ENCODE measurements around the gene NAV1. TPM values are rescaled to one million over a fixed set of nuclear protein-coding genes. Genes with fewer than 3 reads are reported as not detected.

The NAV1 gene
- total RNA-seq, 4 donors from 2014 or later = 11.4 to 35.8 (median 18.0) TPM

- Histone ChIP-seq H3K27me3 (no peaks in the 10 kb centered on the region), H3K27ac (no peak overlapping the region), H3K4me1 (peaks cover 0 to 25% (median 20%) of the 10 kb centered on the region in 3 donors), H3K36me3 (no peaks in the 10 kb centered on the region), H3K4me3 (no peak overlapping the region), H3K9me3 (no peaks in the 10 kb centered on the region)
- WGBS, 2 donors (ENCODE audit: low coverage in 1 of 2) = 50 to 70% methylated on average over 2 to 3 of the region's 3 CpGs
- no peak for ATAC-seq
- TF ChIP-seq EP300 (IDR thresholded peaks at IDR 0.05) (no peak), POLR2AphosphoS5 (IDR thresholded peaks at IDR 0.05) (no peak), POLR2A (IDR thresholded peaks at IDR 0.05) (no peak), CTCF (IDR thresholded peaks at IDR 0.05) (no peak)
These were observed 44.7 kb downstream of the NAV1 start for GRCh38 chr1:201583663-201584062.

- H3K4me3 ChIP-seq = no peak overlapping the region
- TF ChIP-seq POLR2AphosphoS5 (IDR thresholded peaks at IDR 0.05) = peak; percentile 46
- TF ChIP-seq EP300 (IDR thresholded peaks at IDR 0.05) = no peak
- no peak for TF ChIP-seq CTCF (IDR thresholded peaks at IDR 0.05)
- H3K36me3 ChIP-seq = no peaks in the 10 kb centered on the region
- H3K9me3 ChIP-seq = no peaks in the 10 kb centered on the region
- WGBS, 2 donors (ENCODE audit: low coverage in 1 of 2) = 40 to 92% methylated on average over 2 to 3 of the region's 6 CpGs
- no peaks in the 10 kb centered on the region for H3K27me3 ChIP-seq
- H3K4me1 ChIP-seq = peaks cover 0 to 25% (median 20%) of the 10 kb centered on the region in 3 donors
- H3K27ac ChIP-seq = peak overlapping the region in 3 of 4 donors; percentile 21 to 43 (median 22)
- peak; percentile 90 for ATAC-seq
These were observed 45.7 kb downstream of the NAV1 start for GRCh38 chr1:201584471-201585092.

- Histone ChIP-seq H3K27ac (peak overlapping the region in 3 of 4 donors; percentile 21 to 43 (median 22)), H3K36me3 (peaks cover 0 to 5% of the 10 kb centered on the region in 2 donors), H3K4me3 (no peak overlapping the region), H3K9me3 (no peaks in the 10 kb centered on the region), H3K27me3 (no peaks in the 10 kb centered on the region), H3K4me1 (peaks cover 0 to 25% (median 20%) of the 10 kb centered on the region in 3 donors)
- no peak for ATAC-seq
- TF ChIP-seq CTCF (IDR thresholded peaks at IDR 0.05) (no peak), POLR2A (IDR thresholded peaks at IDR 0.05) (no peak), POLR2AphosphoS5 (IDR thresholded peaks at IDR 0.05) (no peak), EP300 (IDR thresholded peaks at IDR 0.05) (no peak)
- 70 to 89% methylated on average over 2 to 3 of the region's 3 CpGs for WGBS, 2 donors (ENCODE audit: low coverage in 1 of 2)
These were observed 46.2 kb downstream of the NAV1 start for GRCh38 chr1:201585093-201585483.

GRCh38 chr1:201585901-201586300 is 47.0 kb downstream of the NAV1 start:
- 20 to 41% methylated on average over 1 to 3 of the region's 3 CpGs for WGBS, 2 donors (ENCODE audit: low coverage in 1 of 2)
- H3K27ac ChIP-seq = no peak overlapping the region
- H3K36me3 ChIP-seq = peaks cover 0 to 7% of the 10 kb centered on the region in 2 donors
- no peak for TF ChIP-seq POLR2A (IDR thresholded peaks at IDR 0.05)
- no peak for TF ChIP-seq POLR2AphosphoS5 (IDR thresholded peaks at IDR 0.05)
- TF ChIP-seq EP300 (IDR thresholded peaks at IDR 0.05) = no peak
- TF ChIP-seq CTCF (IDR thresholded peaks at IDR 0.05) = no peak
- no peak overlapping the region for H3K4me3 ChIP-seq
- no peaks in the 10 kb centered on the region for H3K9me3 ChIP-seq
- H3K27me3 ChIP-seq = no peaks in the 10 kb centered on the region
- peaks cover 0 to 25% (median 20%) of the 10 kb centered on the region in 3 donors for H3K4me1 ChIP-seq
- ATAC-seq = no peak

GRCh38 chr1:201586806-201587205 is 47.9 kb downstream of the NAV1 start:
- TF ChIP-seq CTCF (IDR thresholded peaks at IDR 0.05) = no peak
- TF ChIP-seq POLR2AphosphoS5 (IDR thresholded peaks at IDR 0.05) = no peak
- TF ChIP-seq POLR2A (IDR thresholded peaks at IDR 0.05) = no peak
- TF ChIP-seq EP300 (IDR thresholded peaks at IDR 0.05) = no peak
- Histone ChIP-seq H3K27ac (no peak overlapping the region), H3K9me3 (no peaks in the 10 kb centered on the region), H3K36me3 (peaks cover 0 to 7% of the 10 kb centered on the region in 2 donors), H3K27me3 (no peaks in the 10 kb centered on the region), H3K4me3 (no peak overlapping the region), H3K4me1 (peaks cover 0 to 25% (median 20%) of the 10 kb centered on the region in 3 donors)
- ATAC-seq = no peak
- 96 to 100% methylated on average over 2 to 5 of the region's 5 CpGs for WGBS, 2 donors (ENCODE audit: low coverage in 1 of 2)
